Measurements from ENCODE around the gene UBQLNL.

- TF ChIP-seq CTCF (IDR thresholded peaks at IDR 0.05 in 4 of 5, conservative IDR thresholded peaks at IDR 0.05 in 1 of 5) (no peak), POLR2A (IDR thresholded peaks at IDR 0.05) (no peak)
Measured at GRCh38 chr11:5508605-5509004, 7.9 kb downstream of the UBQLNL start.

Measured in gastrocnemius medialis (tissue), 4 donors.